Measurements from ENCODE around the gene CIRBP. TPM values are rescaled to one million over a fixed set of nuclear protein-coding genes. Genes with fewer than 3 reads are reported as not detected.
A peak's percentile ranks its signal among the peaks of the same experiment; 100 is the strongest.

The CIRBP gene
- total RNA-seq, 4 donors from 2014 or later, result 274 to 578 (median 418) TPM

DNA sequence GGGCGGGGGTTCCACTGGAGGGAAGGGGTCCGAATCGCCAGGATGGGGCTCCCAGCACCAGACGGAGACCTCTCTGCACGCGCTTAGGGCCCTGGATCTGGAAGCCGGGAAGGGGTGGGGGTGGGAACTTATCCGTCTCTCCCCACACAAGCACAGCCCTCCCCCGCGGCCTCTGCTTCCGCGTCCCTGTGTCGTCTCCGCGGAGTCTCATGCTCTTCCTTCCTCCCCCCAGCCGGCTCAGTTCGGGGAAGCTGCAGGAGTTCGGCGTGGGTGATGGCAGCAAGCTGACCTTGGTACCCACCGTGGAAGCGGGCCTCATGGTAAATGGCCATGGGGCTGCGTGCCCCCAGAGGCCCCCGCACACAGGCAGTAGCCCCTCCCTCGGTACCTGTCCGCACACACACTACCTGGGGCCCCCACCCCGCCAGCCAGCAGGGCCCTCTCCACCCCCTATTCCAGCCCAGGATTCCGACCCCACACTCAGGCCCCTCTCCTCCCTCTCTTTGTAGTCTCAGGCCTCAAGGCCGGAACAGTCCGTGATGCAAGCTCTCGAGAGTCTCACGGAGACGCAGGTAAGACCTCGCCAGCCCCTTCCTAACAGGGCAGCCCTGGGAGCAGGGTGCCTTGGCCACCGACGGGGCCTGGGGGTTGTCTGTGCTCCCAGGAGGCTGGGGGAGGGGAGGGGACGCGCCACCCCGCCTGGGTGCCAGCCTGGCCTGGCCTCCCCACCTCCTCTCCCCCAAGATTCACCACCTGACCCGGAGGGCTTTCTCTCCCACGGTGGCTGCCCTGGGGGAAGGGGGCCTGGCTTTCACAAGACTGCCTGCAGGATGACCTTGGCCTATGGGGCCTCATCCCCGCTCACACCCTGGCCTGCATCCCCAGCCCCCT lies 17.6 kb upstream of the CIRBP start:
- peak in 1 of 2 donors; percentile 24 for TF ChIP-seq POLR2A (IDR thresholded peaks at IDR 0.05)
- TF ChIP-seq, protein P1, sequence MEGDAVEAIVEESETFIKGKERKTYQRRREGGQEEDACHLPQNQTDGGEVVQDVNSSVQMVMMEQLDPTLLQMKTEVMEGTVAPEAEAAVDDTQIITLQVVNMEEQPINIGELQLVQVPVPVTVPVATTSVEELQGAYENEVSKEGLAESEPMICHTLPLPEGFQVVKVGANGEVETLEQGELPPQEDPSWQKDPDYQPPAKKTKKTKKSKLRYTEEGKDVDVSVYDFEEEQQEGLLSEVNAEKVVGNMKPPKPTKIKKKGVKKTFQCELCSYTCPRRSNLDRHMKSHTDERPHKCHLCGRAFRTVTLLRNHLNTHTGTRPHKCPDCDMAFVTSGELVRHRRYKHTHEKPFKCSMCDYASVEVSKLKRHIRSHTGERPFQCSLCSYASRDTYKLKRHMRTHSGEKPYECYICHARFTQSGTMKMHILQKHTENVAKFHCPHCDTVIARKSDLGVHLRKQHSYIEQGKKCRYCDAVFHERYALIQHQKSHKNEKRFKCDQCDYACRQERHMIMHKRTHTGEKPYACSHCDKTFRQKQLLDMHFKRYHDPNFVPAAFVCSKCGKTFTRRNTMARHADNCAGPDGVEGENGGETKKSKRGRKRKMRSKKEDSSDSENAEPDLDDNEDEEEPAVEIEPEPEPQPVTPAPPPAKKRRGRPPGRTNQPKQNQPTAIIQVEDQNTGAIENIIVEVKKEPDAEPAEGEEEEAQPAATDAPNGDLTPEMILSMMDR (IDR thresholded peaks at IDR 0.05 in 4 of 5, conservative IDR thresholded peaks at IDR 0.05 in 1 of 5), result no peak
- in situ Hi-C loops (cut with MboI; ENCODE audit: low sequenced_read_pairs in 4 of 4), result no loop called here
- peak; percentile 61 to 79 for DNase-seq
- H3K9me3 ChIP-seq, result no peaks in the 10 kb centered on the region
- no peaks in the 10 kb centered on the region for H3K27me3 ChIP-seq
- peak overlapping the region; percentile 94 to 99 (median 96) for H3K27ac ChIP-seq
- H3K4me1 ChIP-seq, result peaks cover 48 to 64% of the 10 kb centered on the region in 2 donors
- intact Hi-C loops (cut with DNase I; ENCODE audit: low total_unique reads), result no loop called here
- ATAC-seq, result no peak
- H3K4me3 ChIP-seq, result peak overlapping the region; percentile 69 to 85 (median 84)
- H3K36me3 ChIP-seq, result peaks cover 0 to 38% of the 10 kb centered on the region in 2 donors

DNA sequence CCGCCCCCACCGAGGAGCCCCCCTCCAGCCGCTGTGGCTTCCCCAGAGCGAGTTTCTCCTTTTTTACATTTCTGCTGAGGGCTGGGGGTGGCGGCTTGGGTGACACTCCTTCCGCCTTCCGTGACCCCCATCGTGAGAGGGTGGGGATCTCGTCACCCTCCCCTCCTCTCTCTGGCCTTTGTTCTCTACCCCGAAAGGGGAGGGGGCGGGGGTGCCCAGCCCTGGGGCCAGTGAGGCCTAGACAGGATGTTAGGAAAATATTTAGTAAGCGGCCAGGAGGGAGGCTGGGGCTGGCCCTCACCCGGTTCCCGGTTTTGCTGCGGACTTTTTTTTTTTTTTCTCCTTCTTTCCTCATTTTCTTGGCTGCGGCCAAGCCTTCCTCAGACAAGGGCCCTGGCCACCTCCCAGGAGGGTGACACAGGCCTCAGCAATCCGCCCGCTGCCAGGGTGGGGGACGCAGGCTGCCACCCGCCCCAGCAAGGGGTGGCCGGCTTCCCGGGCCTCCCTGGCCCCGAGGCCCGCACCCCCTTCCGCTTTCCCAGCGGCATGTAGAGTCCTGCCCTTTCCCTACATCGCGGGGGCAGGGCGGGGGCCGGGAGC lies 16.8 kb upstream of the CIRBP start:
- Histone ChIP-seq H3K27me3 (no peaks in the 10 kb centered on the region), H3K9me3 (no peaks in the 10 kb centered on the region), H3K4me1 (peaks cover 40 to 58% of the 10 kb centered on the region in 2 donors), H3K27ac (peak overlapping the region; percentile 94 to 99 (median 96)), H3K36me3 (peaks cover 0 to 46% of the 10 kb centered on the region in 2 donors), H3K4me3 (peak overlapping the region; percentile 69 to 85 (median 84))
- in situ Hi-C loops (cut with MboI; ENCODE audit: low sequenced_read_pairs in 4 of 4), result no loop called here
- TF ChIP-seq POLR2A (IDR thresholded peaks at IDR 0.05), result peak in 1 of 2 donors; percentile 5
- TF ChIP-seq, protein P1 (IDR thresholded peaks at IDR 0.05 in 4 of 5, conservative IDR thresholded peaks at IDR 0.05 in 1 of 5), result no peak
- ATAC-seq, result peak; percentile 1 to 11
- intact Hi-C loops (cut with DNase I; ENCODE audit: low total_unique reads), result no loop called here
- peak; percentile 80 to 93 for DNase-seq

DNA sequence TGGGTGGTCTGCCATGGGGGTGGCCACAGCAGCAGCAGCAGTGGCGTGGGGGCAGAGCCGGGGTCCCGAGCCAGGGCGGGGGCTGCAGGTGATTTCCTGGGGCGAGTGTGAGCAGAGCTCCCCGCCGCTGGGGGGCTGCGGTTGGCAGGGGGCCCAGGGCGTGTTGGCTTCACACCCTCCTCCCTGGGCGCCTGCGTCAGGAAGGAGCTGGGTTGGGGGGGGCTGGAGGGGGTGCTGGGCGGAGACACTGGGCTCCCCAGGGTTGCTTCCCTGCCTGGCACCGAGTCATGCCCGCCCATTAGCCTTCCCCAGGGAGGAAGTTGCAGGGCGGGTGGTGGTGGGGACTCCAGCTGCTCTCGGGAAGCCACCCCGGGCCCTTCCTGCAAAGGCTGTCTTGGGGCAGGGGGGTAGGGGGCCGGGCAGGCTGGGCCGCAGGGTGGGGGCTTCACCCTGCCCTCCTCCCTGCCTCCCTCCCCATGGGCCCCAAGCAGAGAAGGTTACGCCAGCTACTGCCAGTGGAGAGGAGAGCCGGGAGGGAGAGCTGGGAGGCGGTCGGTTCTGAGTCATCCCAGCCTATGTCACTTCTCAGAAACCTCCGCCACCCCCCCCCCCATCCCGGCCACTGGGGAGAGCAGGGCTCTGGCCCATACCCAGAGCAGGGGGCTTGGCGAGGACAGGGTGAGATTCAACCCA lies 16.2 kb upstream of the CIRBP start:
- Histone ChIP-seq H3K4me3 (peak overlapping the region; percentile 69 to 85 (median 84)), H3K4me1 (peaks cover 41 to 52% of the 10 kb centered on the region in 2 donors), H3K27ac (peak overlapping the region; percentile 94 to 99 (median 96)), H3K27me3 (no peaks in the 10 kb centered on the region), H3K9me3 (no peaks in the 10 kb centered on the region), H3K36me3 (peaks cover 0 to 52% of the 10 kb centered on the region in 2 donors)
- intact Hi-C loops (cut with DNase I; ENCODE audit: low total_unique reads), result loop anchor here (1.0 kb wide), 1 partner anchor 13 kb away; no protein-coding TSS in a partner anchor
- DNase-seq, result peak; percentile 81 to 89
- ATAC-seq, result peak; percentile 25 to 29
- in situ Hi-C loops (cut with MboI; ENCODE audit: low sequenced_read_pairs in 4 of 4), result no loop called here
- TF ChIP-seq POLR2A (IDR thresholded peaks at IDR 0.05), result peak in 1 of 2 donors; percentile 12
- TF ChIP-seq, protein P1 (IDR thresholded peaks at IDR 0.05 in 4 of 5, conservative IDR thresholded peaks at IDR 0.05 in 1 of 5), result peak in 2 of 5 experiments; percentile 24 to 26

DNA sequence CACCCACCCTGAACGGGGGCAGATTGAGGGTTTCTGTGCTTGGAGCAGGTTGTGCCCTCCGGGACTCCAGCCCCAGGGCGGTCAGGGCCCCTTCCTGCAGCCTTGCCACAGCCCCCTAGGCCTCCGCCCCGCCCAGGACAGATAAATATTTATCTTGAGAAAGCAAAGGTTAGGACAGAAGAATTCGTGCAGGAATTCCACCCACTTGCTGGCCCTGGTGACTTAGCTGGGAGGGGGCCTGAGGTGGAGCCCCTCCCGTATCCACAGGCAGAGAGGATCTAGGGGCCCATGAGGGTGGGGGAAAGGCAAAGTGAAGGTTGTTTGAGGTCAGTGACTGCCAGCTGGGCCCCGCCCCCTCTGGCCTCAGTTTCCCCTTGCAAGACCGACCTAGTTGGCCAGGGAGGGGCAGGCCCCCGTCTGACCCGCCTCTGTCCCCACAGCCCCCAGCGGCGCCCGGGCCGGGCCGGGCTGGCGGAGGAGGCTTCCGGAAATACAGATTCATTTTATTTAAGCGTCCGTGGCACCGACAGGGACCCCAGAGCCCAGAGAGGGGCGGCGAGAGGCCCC lies 15.5 kb upstream of the CIRBP start:
- no peaks in the 10 kb centered on the region for H3K27me3 ChIP-seq
- DNase-seq, result no peak
- no peaks in the 10 kb centered on the region for H3K9me3 ChIP-seq
- H3K4me3 ChIP-seq, result peak overlapping the region; percentile 69 to 85 (median 84)
- intact Hi-C loops (cut with DNase I; ENCODE audit: low total_unique reads) (loop anchor here (1.0 kb wide), 1 partner anchor 13 kb away; no protein-coding TSS in a partner anchor), in situ Hi-C loops (cut with MboI; ENCODE audit: low sequenced_read_pairs in 4 of 4) (no loop called here)
- TF ChIP-seq, protein P1 (IDR thresholded peaks at IDR 0.05 in 4 of 5, conservative IDR thresholded peaks at IDR 0.05 in 1 of 5), result no peak
- peak in 1 of 2 donors; percentile 1 for TF ChIP-seq POLR2A (IDR thresholded peaks at IDR 0.05)
- peak overlapping the region; percentile 94 to 99 (median 96) for H3K27ac ChIP-seq
- H3K4me1 ChIP-seq, result peaks cover 45 to 54% of the 10 kb centered on the region in 2 donors
- ATAC-seq, result no peak
- H3K36me3 ChIP-seq, result peaks cover 0 to 52% of the 10 kb centered on the region in 2 donors
